IPS-11a (cell line): ENCODE results near the gene SEM1.
"Not testable (repeated sequence)": the region's sequence is repeated elsewhere in the genome, so short reads cannot be mapped to it uniquely, and the experiment has no call there.

Experiments used
- H3K4me3 ChIP-seq: one replicate; pipeline ENCODE4 v1.5.1; 2013; ENCODE audit warnings: low read depth, low read length, control low read depth

Gene SEM1

DNA sequence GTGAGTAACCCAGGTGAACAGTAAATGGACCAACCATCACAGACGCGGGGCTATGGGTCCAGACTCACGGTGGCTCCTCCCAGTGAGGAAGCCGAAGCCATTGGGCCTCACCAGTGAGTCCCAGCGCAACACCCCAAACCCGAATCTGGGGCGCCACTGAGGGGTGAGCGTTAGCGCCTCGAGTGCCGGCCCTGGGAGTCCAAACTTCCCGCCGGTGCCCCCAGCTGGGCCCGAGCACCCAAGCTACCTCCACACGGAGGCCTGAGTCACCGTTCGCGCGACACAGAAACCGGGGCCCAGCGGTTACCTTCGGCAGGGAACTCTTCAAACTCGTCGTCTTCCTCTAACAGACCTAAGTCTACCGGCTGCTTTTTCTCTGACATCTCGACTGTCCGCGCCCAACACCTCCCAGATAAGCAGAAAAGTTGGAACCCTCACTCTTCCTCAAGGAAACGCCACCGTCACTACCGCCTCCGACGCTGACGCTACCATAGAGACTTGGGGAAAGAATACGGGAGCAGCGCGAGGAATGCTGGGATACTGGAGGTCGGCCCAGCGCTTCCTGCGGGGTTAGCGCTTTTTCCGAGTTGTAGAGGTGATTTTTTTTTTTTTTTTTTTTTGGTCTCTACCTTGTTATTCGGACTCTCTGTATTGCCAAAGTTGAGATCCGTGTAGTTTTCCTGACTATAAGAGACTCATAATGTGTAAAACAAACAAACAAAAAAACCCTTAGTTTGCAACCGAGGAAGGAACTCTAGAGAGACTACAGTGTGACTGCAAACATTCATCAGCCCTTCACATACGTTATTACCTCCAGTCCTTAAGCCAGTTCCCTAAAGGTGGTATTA is at the start of gene SEM1:
Gene SEM1 (minus strand): TSS at position 466 of the 848 bp plus-strand sequence. CDS start 83 bp downstream, at position 383.
- peak within 1 kb of the TSS; percentile 76 for H3K4me3 ChIP-seq

DNA sequence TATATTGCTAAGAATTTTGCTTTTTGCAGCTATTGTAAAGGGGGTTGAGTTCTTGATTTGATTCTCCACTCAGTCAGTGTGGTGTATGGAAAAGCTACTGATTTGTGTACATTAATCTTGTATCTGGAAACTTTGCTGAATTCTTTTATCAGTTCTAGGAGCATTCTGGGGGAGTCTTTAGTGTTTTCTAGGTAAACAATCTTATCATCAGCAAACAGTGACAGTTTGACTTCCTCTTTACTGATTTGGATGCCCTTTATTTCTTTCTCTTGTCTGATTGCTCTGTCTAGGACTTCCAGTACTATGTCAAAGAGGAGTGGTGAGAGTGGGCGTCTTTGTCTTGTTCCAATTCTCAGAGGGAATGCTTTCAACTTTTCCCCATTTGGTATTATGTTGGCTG is 48.2 kb upstream of the SEM1 start:
- not testable (repeated sequence) for H3K4me3 ChIP-seq

- no peak overlapping the region for H3K4me3 ChIP-seq
Observed at GRCh38 chr7:96747418-96747940, 37.8 kb upstream of the SEM1 start.

GRCh38 chr7:96740130-96740529 is 30.5 kb upstream of the SEM1 start:
- no peak overlapping the region for H3K4me3 ChIP-seq

- no peak overlapping the region for H3K4me3 ChIP-seq
Observed at GRCh38 chr7:96739609-96740008, 30.0 kb upstream of the SEM1 start.

GRCh38 chr7:96739167-96739566 is 29.5 kb upstream of the SEM1 start:
- H3K4me3 ChIP-seq = no peak overlapping the region

DNA sequence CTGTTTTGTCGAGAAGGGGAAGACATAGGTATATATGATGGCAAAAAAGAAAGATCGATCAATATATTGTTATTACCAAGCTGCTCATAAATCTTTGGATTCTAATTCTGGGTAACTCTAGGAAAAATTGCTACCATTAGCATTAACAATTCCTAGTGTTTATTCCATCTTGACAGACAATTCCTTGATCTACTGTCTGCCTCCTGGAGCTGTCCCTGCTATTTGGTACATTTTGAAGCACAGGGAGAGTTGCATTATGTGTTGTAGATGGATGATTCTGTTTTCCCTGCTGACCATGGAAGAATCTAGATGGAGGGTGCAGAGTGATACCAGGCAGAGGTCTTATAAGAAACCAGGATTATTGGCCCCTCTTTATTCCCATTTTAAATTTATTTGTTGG is 29.1 kb upstream of the SEM1 start:
- H3K4me3 ChIP-seq = no peak overlapping the region

- H3K4me3 ChIP-seq = no peak overlapping the region
Observed at GRCh38 chr7:96737545-96738050, 28.0 kb upstream of the SEM1 start.

DNA sequence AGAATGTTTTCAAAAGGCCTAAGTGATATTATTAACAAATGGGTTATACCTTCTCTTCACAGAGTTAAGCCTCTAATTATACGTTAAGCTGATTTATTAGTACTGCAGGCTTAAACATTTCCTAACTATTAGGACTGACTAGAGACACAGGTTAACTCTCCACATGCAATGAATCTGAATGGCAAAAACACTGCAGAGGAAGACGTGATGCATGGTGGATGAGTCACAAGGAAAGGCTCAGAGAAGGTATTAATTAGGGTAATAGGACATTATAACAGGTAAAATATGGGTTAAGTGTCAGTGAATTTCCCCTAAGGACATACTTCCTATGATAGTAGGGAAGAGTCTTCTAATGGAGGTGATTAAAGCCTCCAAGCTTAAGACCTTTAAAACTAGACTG is 24.7 kb upstream of the SEM1 start:
- H3K4me3 ChIP-seq = no peak overlapping the region

DNA sequence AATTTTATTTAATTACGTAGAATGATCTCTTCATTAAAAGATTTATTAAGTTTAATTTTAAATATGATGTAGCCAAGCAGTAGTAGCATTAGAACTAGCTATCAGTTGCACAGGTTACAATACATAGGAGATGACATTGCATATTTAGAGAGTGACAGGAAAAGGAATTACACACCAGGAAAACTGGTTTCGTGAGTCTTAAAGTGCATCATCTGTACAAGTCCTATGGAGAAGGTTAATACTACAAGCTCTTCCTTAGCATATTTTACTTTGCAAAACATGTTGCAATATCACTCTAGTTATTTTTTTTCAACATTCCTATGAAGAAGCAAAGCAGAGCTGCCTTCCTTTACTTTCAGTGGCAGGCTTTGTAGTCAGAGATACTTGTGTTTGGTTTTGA is 20.2 kb upstream of the SEM1 start:
- no peak overlapping the region for H3K4me3 ChIP-seq

GRCh38 chr7:96728139-96728538 is 18.5 kb upstream of the SEM1 start:
- H3K4me3 ChIP-seq = no peak overlapping the region

- no peak overlapping the region for H3K4me3 ChIP-seq
Observed at GRCh38 chr7:96727534-96728088, 18.0 kb upstream of the SEM1 start.

- no peak overlapping the region for H3K4me3 ChIP-seq
Observed at GRCh38 chr7:96723622-96724021, 14.0 kb upstream of the SEM1 start.

- H3K4me3 ChIP-seq = not testable (repeated sequence)
Observed at GRCh38 chr7:96722928-96723327, 13.3 kb upstream of the SEM1 start.

DNA sequence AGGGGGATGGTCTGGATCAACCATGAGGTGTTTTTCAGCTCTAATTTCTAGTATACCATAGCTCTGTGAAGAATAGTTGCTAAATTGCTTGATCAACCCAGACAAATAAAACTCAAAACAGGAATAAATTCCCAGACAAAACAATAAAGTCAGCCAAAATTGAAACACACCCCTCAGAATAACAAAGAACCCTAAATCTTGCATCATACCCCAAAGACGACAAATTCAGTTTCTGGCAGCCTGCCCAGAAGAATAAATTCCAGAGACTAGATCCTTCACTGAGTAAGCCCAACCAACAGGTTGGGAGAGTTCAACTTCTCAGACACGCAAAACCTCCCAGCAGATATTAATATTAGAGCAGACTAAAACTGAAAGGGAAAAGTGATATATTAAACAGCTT is 11.2 kb upstream of the SEM1 start:
- no peak overlapping the region for H3K4me3 ChIP-seq

- H3K4me3 ChIP-seq = no peak overlapping the region
Observed at GRCh38 chr7:96719164-96719563, 9.5 kb upstream of the SEM1 start.

- no peak overlapping the region for H3K4me3 ChIP-seq
Observed at GRCh38 chr7:96718107-96719003, 8.7 kb upstream of the SEM1 start.

DNA sequence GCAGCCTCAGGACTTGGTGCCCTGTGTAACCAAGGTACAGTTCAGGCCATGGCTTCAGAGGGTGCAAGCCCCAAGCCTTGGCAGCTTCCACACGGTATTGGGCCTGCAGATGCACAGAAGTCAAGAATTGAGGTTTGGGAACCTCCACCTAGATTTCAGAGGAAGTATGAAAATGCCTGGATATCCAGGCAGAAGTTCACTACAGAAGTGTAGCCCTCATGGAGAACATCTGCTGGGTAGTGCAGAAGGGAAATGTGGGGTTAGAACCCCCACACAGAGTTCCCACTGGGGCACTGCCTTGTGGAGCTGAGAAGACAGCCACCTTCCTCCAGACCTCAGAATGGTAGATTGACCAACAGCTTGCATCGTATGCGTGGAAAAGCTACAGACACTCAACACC is 3.4 kb upstream of the SEM1 start:
- H3K4me3 ChIP-seq = no peak overlapping the region

GRCh38 chr7:96710544-96710943 is 898 bp upstream of the SEM1 start:
- H3K4me3 ChIP-seq = no peak overlapping the region

- H3K4me3 ChIP-seq = peak overlapping the region; percentile 76
Observed at GRCh38 chr7:96708872-96709271, 774 bp downstream of the SEM1 start.
